WTC11 (cell line): ENCODE results near the gene UNKL. TPM values are rescaled to one million over a fixed set of nuclear protein-coding genes. Genes with fewer than 3 reads are reported as not detected.

Source experiments
- ATAC-seq: fragments of 200-7000 bp; cut with Tn5 transposase; 2 replicates; pipeline ENCODE4 v1.10.0; 2021; ENCODE audit warnings: mild to moderate bottlenecking, moderate library complexity
- CTCF ChIA-PET: fragments of 300-600 bp; sonication (Branson Sonifier 250); formaldehyde crosslinking; loops from one replicate; lab custom pipeline; 2021; ENCODE audit warnings: antibody characterized with exemption; lab: Charles Lee
- POLR2A ChIA-PET: fragments of 350-600 bp; sonication (Branson Sonifier 250); formaldehyde crosslinking; loops from one replicate; lab custom pipeline; 2021; ENCODE audit warnings: antibody characterized with exemption; lab: Charles Lee
- DNase-seq: peaks from one replicate; pipeline ENCODE4 v3.0.0; 2021; ENCODE audit warnings: low spot score
- H3K27ac Mint-ChIP-seq: 2 replicates; pipeline ENCODE4 v1.8.0; 2021; ENCODE audit warnings: mixed read lengths
- H3K27me3 Mint-ChIP-seq: 2 replicates; pipeline ENCODE4 v1.8.0; 2021; ENCODE audit warnings: low read depth, mild to moderate bottlenecking, moderate library complexity, mixed read lengths
- H3K36me3 Mint-ChIP-seq: 2 replicates; pipeline ENCODE4 v1.8.0; 2021; ENCODE audit warnings: mixed read lengths
- H3K4me1 Mint-ChIP-seq: 2 replicates; pipeline ENCODE4 v1.8.0; 2022; ENCODE audit warnings: mixed read lengths
- H3K4me3 Mint-ChIP-seq: 2 replicates; pipeline ENCODE4 v1.8.0; 2021; ENCODE audit warnings: mild to moderate bottlenecking, moderate library complexity, mixed read lengths
- H3K9me3 Mint-ChIP-seq: 2 replicates; pipeline ENCODE4 v1.8.0; 2021; ENCODE audit warnings: mixed read lengths
- ARID4B ChIP-seq: sonication (generic); formaldehyde crosslinking; IDR thresholded peaks from 2 replicates; pipeline ENCODE4 v1.8.0; 2023; ENCODE audit warnings: missing genetic modification reagents, mild to moderate bottlenecking, borderline replicate concordance
- ERG ChIP-seq: fragments of 250-450 bp; sonication (Bioruptor Pico); IDR thresholded peaks from 2 replicates; pipeline ENCODE4 v1.8.0; 2021; ENCODE audit warnings: mild to moderate bottlenecking
- FOXP1 ChIP-seq: sonication (generic); formaldehyde crosslinking; IDR thresholded peaks from 2 replicates; pipeline ENCODE4 v1.8.0; 2022; ENCODE audit warnings: missing genetic modification reagents, mild to moderate bottlenecking, moderate library complexity, borderline replicate concordance
- MAX ChIP-seq: sonication (generic); formaldehyde crosslinking; IDR thresholded peaks from 2 replicates; pipeline ENCODE4 v1.8.0; 2022; ENCODE audit warnings: mild to moderate bottlenecking, missing genetic modification reagents
- NFE2L1 ChIP-seq: sonication (generic); formaldehyde crosslinking; IDR thresholded peaks from 2 replicates; pipeline ENCODE4 v1.8.1; 2023; ENCODE audit warnings: missing genetic modification reagents
- RORB ChIP-seq: fragments of 250-450 bp; sonication (Bioruptor Pico); IDR thresholded peaks from 2 replicates; pipeline ENCODE4 v1.9.0; 2021; ENCODE audit warnings: mild to moderate bottlenecking
- TEAD4 ChIP-seq: sonication (generic); formaldehyde crosslinking; IDR thresholded peaks from 2 replicates; pipeline ENCODE4 v1.8.0; 2022; ENCODE audit warnings: mild to moderate bottlenecking, missing genetic modification reagents
- ZMAT4 ChIP-seq: fragments of 250-450 bp; sonication (Bioruptor Pico); IDR thresholded peaks from 2 replicates; pipeline ENCODE4 v1.9.0; 2021; ENCODE audit warnings: mild to moderate bottlenecking
- ZNF121 ChIP-seq: sonication (generic); formaldehyde crosslinking; IDR thresholded peaks from 2 replicates; pipeline ENCODE4 v1.8.0; 2023; ENCODE audit warnings: missing genetic modification reagents
- ZNF423 ChIP-seq: fragments of 250-450 bp; sonication (Bioruptor Pico); IDR thresholded peaks from 2 replicates; pipeline ENCODE4 v2.1.2; 2022; ENCODE audit warnings: mild to moderate bottlenecking, moderate library complexity
- ZNF425 ChIP-seq: fragments of 250-450 bp; sonication (Bioruptor Pico); conservative IDR thresholded peaks from 2 replicates; pipeline ENCODE4 v1.9.0; 2021; ENCODE audit warnings: mild to moderate bottlenecking
- ZNF532 ChIP-seq: fragments of 250-450 bp; sonication (Bioruptor Pico); IDR thresholded peaks from 2 replicates; pipeline ENCODE4 v1.9.0; 2021; ENCODE audit warnings: mild to moderate bottlenecking, borderline replicate concordance
- ZNF671 ChIP-seq: fragments of 250-450 bp; sonication (Bioruptor Pico); IDR thresholded peaks from 2 replicates; pipeline ENCODE4 v1.8.0; 2021; ENCODE audit warnings: mild to moderate bottlenecking
- total RNA-seq: library from RNA; stranded (reverse); gene quantifications from 3 replicates; pipeline ENCODE4 v1.2.3, GENCODE V29; 2021

The UNKL gene
- total RNA-seq, 1 experiment from 2014 or later = 53.3 TPM

- no peak for DNase-seq
Observed at GRCh38 chr16:1361685-1362360, 52.7 kb downstream of the UNKL start.

GRCh38 chr16:1357906-1358566 lies 56.5 kb downstream of the UNKL start:
- TF ChIP-seq ZMAT4 (CRISPR knock-in tag) = no peak
- TF ChIP-seq NFE2L1 (CRISPR knock-in tag) = no peak
- no peak for TF ChIP-seq ZNF425 (CRISPR knock-in tag)
- TF ChIP-seq ZNF121 (CRISPR knock-in tag) = no peak
- TF ChIP-seq TEAD4 (CRISPR knock-in tag) = no peak
- no peak for TF ChIP-seq ZNF671 (CRISPR knock-in tag)
- TF ChIP-seq MAX (CRISPR knock-in tag) = no peak
- no peak for TF ChIP-seq FOXP1 (CRISPR knock-in tag)
- no peak for TF ChIP-seq ARID4B (CRISPR knock-in tag)
- no peak for TF ChIP-seq ERG
- no peak for TF ChIP-seq ZNF423 (CRISPR knock-in tag)
- TF ChIP-seq, all 79 proteins: peak for 0
- Mint-ChIP-seq H3K36me3 (peaks cover 4% of the 10 kb centered on the region; the same call in 1 of the 2 replicates), H3K4me1 (peaks cover 5% of the 10 kb centered on the region; the same call in 1 of the 2 replicates), H3K27me3 (no peaks in the 10 kb centered on the region), H3K27ac (no peak overlapping the region), H3K9me3 (no peaks in the 10 kb centered on the region), H3K4me3 (no peak overlapping the region)
- no peak for DNase-seq
- POLR2A ChIA-PET = no interaction called here
- no peak for ATAC-seq
- CTCF ChIA-PET = no interaction called here

More at GRCh38 chr16:1361685-1362360, 52.7 kb downstream of the UNKL start:
- Mint-ChIP-seq H3K4me3 (no peak overlapping the region), H3K27ac (no peak overlapping the region), H3K4me1 (no peaks in the 10 kb centered on the region), H3K27me3 (no peaks in the 10 kb centered on the region), H3K36me3 (peaks cover 15% of the 10 kb centered on the region), H3K9me3 (no peaks in the 10 kb centered on the region)
- no peak for ATAC-seq
- CTCF ChIA-PET = no interaction called here
- no peak for TF ChIP-seq ZNF532 (CRISPR knock-in tag)
- no peak for TF ChIP-seq RORB (CRISPR knock-in tag)
- POLR2A ChIA-PET = no interaction called here
